Measurements from ENCODE around the gene CRADD.

Gene CRADD

GRCh38 chr12:93720559-93720958, 43.4 kb downstream of the CRADD start:
- peaks cover 5% of the 10 kb centered on the region for H3K4me1 ChIP-seq (ENCODE audit: control insufficient read depth, insufficient read depth, low read length, poor library complexity, severe bottlenecking)
- H3K4me3 ChIP-seq (ENCODE audit: extremely low read depth, insufficient read depth, low read length, poor library complexity, severe bottlenecking), result no peak overlapping the region
- no peak overlapping the region for H3K27ac ChIP-seq (ENCODE audit: low read depth, low read length, severe bottlenecking)
- WGBS, 2 experiments (ENCODE audit: insufficient coverage in 2 of 2), result no CpG with 5 or more reads among the region's 2 CpGs
- H3K9me3 ChIP-seq (ENCODE audit: control insufficient read depth, low read length), result peaks cover 4% of the 10 kb centered on the region
- no peaks in the 10 kb centered on the region for H3K36me3 ChIP-seq (ENCODE audit: control insufficient read depth, insufficient read depth, low read length)

GRCh38 chr12:93722179-93722578, 45.0 kb downstream of the CRADD start:
- H3K9me3 ChIP-seq (ENCODE audit: control insufficient read depth, low read length), result peaks cover 4% of the 10 kb centered on the region
- peaks cover 5% of the 10 kb centered on the region for H3K4me1 ChIP-seq (ENCODE audit: control insufficient read depth, insufficient read depth, low read length, poor library complexity, severe bottlenecking)
- H3K27ac ChIP-seq (ENCODE audit: low read depth, low read length, severe bottlenecking), result no peak overlapping the region
- no peak overlapping the region for H3K4me3 ChIP-seq (ENCODE audit: extremely low read depth, insufficient read depth, low read length, poor library complexity, severe bottlenecking)
- H3K36me3 ChIP-seq (ENCODE audit: control insufficient read depth, insufficient read depth, low read length), result no peaks in the 10 kb centered on the region
- WGBS, 2 experiments (ENCODE audit: insufficient coverage in 2 of 2), result 100% methylated on average over 1 of the region's 2 CpGs; no CpG with 5 or more reads in 1 of the 2 experiments

GRCh38 chr12:93722835-93723567, 45.8 kb downstream of the CRADD start:
- no peak overlapping the region for H3K4me3 ChIP-seq (ENCODE audit: extremely low read depth, insufficient read depth, low read length, poor library complexity, severe bottlenecking)
- WGBS, 2 experiments (ENCODE audit: insufficient coverage in 2 of 2), result 100% methylated on average over 3 of the region's 4 CpGs; no CpG with 5 or more reads in 1 of the 2 experiments
- no peak overlapping the region for H3K27ac ChIP-seq (ENCODE audit: low read depth, low read length, severe bottlenecking)
- peaks cover 5% of the 10 kb centered on the region for H3K4me1 ChIP-seq (ENCODE audit: control insufficient read depth, insufficient read depth, low read length, poor library complexity, severe bottlenecking)
- no peaks in the 10 kb centered on the region for H3K36me3 ChIP-seq (ENCODE audit: control insufficient read depth, insufficient read depth, low read length)
- peaks cover under 1% of the 10 kb centered on the region for H3K9me3 ChIP-seq (ENCODE audit: control insufficient read depth, low read length)

GRCh38 chr12:93723568-93723930, 46.4 kb downstream of the CRADD start:
- Histone ChIP-seq H3K27ac (ENCODE audit: low read depth, low read length, severe bottlenecking) (no peak overlapping the region), H3K4me1 (ENCODE audit: control insufficient read depth, insufficient read depth, low read length, poor library complexity, severe bottlenecking) (peaks cover 5% of the 10 kb centered on the region), H3K36me3 (ENCODE audit: control insufficient read depth, insufficient read depth, low read length) (no peaks in the 10 kb centered on the region), H3K9me3 (ENCODE audit: control insufficient read depth, low read length) (no peaks in the 10 kb centered on the region), H3K4me3 (ENCODE audit: extremely low read depth, insufficient read depth, low read length, poor library complexity, severe bottlenecking) (no peak overlapping the region)
- 78 to 100% methylated on average over 3 of the region's 4 CpGs for WGBS, 2 experiments (ENCODE audit: insufficient coverage in 2 of 2)

- no peaks in the 10 kb centered on the region for H3K36me3 ChIP-seq (ENCODE audit: control insufficient read depth, insufficient read depth, low read length)
- H3K9me3 ChIP-seq (ENCODE audit: control insufficient read depth, low read length), result no peaks in the 10 kb centered on the region
- H3K4me3 ChIP-seq (ENCODE audit: extremely low read depth, insufficient read depth, low read length, poor library complexity, severe bottlenecking), result no peak overlapping the region
- no peak overlapping the region for H3K27ac ChIP-seq (ENCODE audit: low read depth, low read length, severe bottlenecking)
- peaks cover 5% of the 10 kb centered on the region for H3K4me1 ChIP-seq (ENCODE audit: control insufficient read depth, insufficient read depth, low read length, poor library complexity, severe bottlenecking)
These were observed 48.4 kb downstream of the CRADD start for GRCh38 chr12:93725531-93725930.

GRCh38 chr12:93727195-93727811, 50.1 kb downstream of the CRADD start:
- no peak overlapping the region for H3K27ac ChIP-seq (ENCODE audit: low read depth, low read length, severe bottlenecking)
- H3K4me1 ChIP-seq (ENCODE audit: control insufficient read depth, insufficient read depth, low read length, poor library complexity, severe bottlenecking), result peaks cover 5% of the 10 kb centered on the region
- no peaks in the 10 kb centered on the region for H3K36me3 ChIP-seq (ENCODE audit: control insufficient read depth, insufficient read depth, low read length)
- WGBS, 2 experiments (ENCODE audit: insufficient coverage in 2 of 2), result 70 to 82% methylated on average over 3 of the region's 3 CpGs
- H3K9me3 ChIP-seq (ENCODE audit: control insufficient read depth, low read length), result no peaks in the 10 kb centered on the region
- H3K4me3 ChIP-seq (ENCODE audit: extremely low read depth, insufficient read depth, low read length, poor library complexity, severe bottlenecking), result no peak overlapping the region

GRCh38 chr12:93727911-93728310, 50.7 kb downstream of the CRADD start:
- H3K9me3 ChIP-seq (ENCODE audit: control insufficient read depth, low read length), result no peaks in the 10 kb centered on the region
- no peaks in the 10 kb centered on the region for H3K36me3 ChIP-seq (ENCODE audit: control insufficient read depth, insufficient read depth, low read length)
- WGBS, 2 experiments (ENCODE audit: insufficient coverage in 2 of 2), result 94 to 100% methylated on average over 1 to 2 of the region's 4 CpGs
- peaks cover 4% of the 10 kb centered on the region for H3K4me1 ChIP-seq (ENCODE audit: control insufficient read depth, insufficient read depth, low read length, poor library complexity, severe bottlenecking)
- no peak overlapping the region for H3K27ac ChIP-seq (ENCODE audit: low read depth, low read length, severe bottlenecking)
- no peak overlapping the region for H3K4me3 ChIP-seq (ENCODE audit: extremely low read depth, insufficient read depth, low read length, poor library complexity, severe bottlenecking)

- H3K4me1 ChIP-seq (ENCODE audit: control insufficient read depth, insufficient read depth, low read length, poor library complexity, severe bottlenecking), result no peaks in the 10 kb centered on the region
- H3K9me3 ChIP-seq (ENCODE audit: control insufficient read depth, low read length), result no peaks in the 10 kb centered on the region
- no peak overlapping the region for H3K27ac ChIP-seq (ENCODE audit: low read depth, low read length, severe bottlenecking)
- H3K4me3 ChIP-seq (ENCODE audit: extremely low read depth, insufficient read depth, low read length, poor library complexity, severe bottlenecking), result no peak overlapping the region
- H3K36me3 ChIP-seq (ENCODE audit: control insufficient read depth, insufficient read depth, low read length), result no peaks in the 10 kb centered on the region
- no CpG with 5 or more reads among the region's 3 CpGs for WGBS, 2 experiments (ENCODE audit: insufficient coverage in 2 of 2)
These were observed 52.8 kb downstream of the CRADD start for GRCh38 chr12:93729934-93730333.

- H3K4me1 ChIP-seq (ENCODE audit: control insufficient read depth, insufficient read depth, low read length, poor library complexity, severe bottlenecking), result no peaks in the 10 kb centered on the region
- WGBS, 2 experiments (ENCODE audit: insufficient coverage in 2 of 2), result 83 to 90% methylated on average over 2 of the region's 3 CpGs
- no peak overlapping the region for H3K27ac ChIP-seq (ENCODE audit: low read depth, low read length, severe bottlenecking)
- H3K36me3 ChIP-seq (ENCODE audit: control insufficient read depth, insufficient read depth, low read length), result no peaks in the 10 kb centered on the region
- H3K9me3 ChIP-seq (ENCODE audit: control insufficient read depth, low read length), result no peaks in the 10 kb centered on the region
- no peak overlapping the region for H3K4me3 ChIP-seq (ENCODE audit: extremely low read depth, insufficient read depth, low read length, poor library complexity, severe bottlenecking)
These were observed 56.2 kb downstream of the CRADD start for GRCh38 chr12:93733358-93733757.

- no peak overlapping the region for H3K4me3 ChIP-seq (ENCODE audit: extremely low read depth, insufficient read depth, low read length, poor library complexity, severe bottlenecking)
- H3K9me3 ChIP-seq (ENCODE audit: control insufficient read depth, low read length), result no peaks in the 10 kb centered on the region
- 81 to 96% methylated on average over 2 to 3 of the region's 5 CpGs for WGBS, 2 experiments (ENCODE audit: insufficient coverage in 2 of 2)
- no peaks in the 10 kb centered on the region for H3K4me1 ChIP-seq (ENCODE audit: control insufficient read depth, insufficient read depth, low read length, poor library complexity, severe bottlenecking)
- H3K36me3 ChIP-seq (ENCODE audit: control insufficient read depth, insufficient read depth, low read length), result no peaks in the 10 kb centered on the region
- H3K27ac ChIP-seq (ENCODE audit: low read depth, low read length, severe bottlenecking), result no peak overlapping the region
These were observed 56.8 kb downstream of the CRADD start for GRCh38 chr12:93733928-93734327.

- Histone ChIP-seq H3K27ac (ENCODE audit: low read depth, low read length, severe bottlenecking) (no peak overlapping the region), H3K9me3 (ENCODE audit: control insufficient read depth, low read length) (no peaks in the 10 kb centered on the region), H3K4me3 (ENCODE audit: extremely low read depth, insufficient read depth, low read length, poor library complexity, severe bottlenecking) (no peak overlapping the region), H3K4me1 (ENCODE audit: control insufficient read depth, insufficient read depth, low read length, poor library complexity, severe bottlenecking) (no peaks in the 10 kb centered on the region), H3K36me3 (ENCODE audit: control insufficient read depth, insufficient read depth, low read length) (no peaks in the 10 kb centered on the region)
- 86 to 94% methylated on average over 1 to 2 of the region's 2 CpGs for WGBS, 2 experiments (ENCODE audit: insufficient coverage in 2 of 2)
These were observed 57.6 kb downstream of the CRADD start for GRCh38 chr12:93734784-93735183.

Data from mesodermal cell (in vitro differentiated cells).